Measurements from ENCODE around the gene DNAH2.

DNA sequence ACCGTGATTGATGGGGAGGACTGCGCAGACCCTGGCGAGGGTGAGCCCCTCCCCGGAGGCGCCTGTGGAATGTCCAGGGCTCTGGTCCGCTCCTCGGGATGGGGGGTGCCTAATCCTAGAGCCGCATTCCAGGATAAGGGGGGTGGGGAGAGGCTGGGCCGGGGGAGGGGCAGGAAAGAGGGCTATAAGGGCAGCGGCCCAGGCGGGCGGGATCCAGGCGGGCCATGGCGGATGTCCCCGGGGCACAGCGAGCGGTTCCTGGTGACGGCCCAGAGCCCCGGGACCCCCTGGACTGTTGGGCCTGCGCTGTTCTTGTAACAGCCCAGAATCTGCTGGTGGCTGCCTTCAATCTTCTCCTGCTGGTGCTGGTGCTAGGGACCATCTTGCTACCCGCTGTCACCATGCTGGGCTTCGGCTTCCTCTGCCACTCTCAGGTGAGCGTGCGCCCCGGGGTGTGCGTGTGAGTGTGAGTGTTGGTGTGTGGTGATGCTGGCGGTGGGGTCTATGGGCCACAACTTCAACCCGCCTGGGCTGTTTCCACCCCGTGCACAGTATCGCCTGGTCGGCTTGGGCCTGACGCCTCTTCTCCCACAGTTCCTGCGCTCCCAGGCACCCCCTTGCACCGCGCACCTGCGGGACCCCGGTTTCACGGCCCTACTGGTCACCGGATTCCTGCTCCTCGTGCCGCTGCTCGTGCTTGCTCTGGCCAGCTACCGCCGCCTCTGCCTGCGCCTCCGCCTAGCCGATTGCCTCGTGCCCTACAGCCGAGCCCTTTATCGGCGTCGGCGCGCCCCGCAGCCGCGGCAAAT lies 137.5 kb downstream of the DNAH2 start, which contains the start of gene TMEM88:
- TF ChIP-seq, protein P1, sequence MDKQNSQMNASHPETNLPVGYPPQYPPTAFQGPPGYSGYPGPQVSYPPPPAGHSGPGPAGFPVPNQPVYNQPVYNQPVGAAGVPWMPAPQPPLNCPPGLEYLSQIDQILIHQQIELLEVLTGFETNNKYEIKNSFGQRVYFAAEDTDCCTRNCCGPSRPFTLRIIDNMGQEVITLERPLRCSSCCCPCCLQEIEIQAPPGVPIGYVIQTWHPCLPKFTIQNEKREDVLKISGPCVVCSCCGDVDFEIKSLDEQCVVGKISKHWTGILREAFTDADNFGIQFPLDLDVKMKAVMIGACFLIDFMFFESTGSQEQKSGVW (CRISPR knock-in tag; IDR thresholded peaks at IDR 0.05; ENCODE audit: borderline replicate concordance): no peak
- TF ChIP-seq FOXM1 (CRISPR knock-in tag; IDR thresholded peaks at IDR 0.05) (no peak), KDM3A (CRISPR knock-in tag; IDR thresholded peaks at IDR 0.05; ENCODE audit: low read depth) (no peak), ZNF253 (CRISPR knock-in tag; IDR thresholded peaks at IDR 0.05; ENCODE audit: borderline replicate concordance) (no peak)
- TF ChIP-seq, protein P2, sequence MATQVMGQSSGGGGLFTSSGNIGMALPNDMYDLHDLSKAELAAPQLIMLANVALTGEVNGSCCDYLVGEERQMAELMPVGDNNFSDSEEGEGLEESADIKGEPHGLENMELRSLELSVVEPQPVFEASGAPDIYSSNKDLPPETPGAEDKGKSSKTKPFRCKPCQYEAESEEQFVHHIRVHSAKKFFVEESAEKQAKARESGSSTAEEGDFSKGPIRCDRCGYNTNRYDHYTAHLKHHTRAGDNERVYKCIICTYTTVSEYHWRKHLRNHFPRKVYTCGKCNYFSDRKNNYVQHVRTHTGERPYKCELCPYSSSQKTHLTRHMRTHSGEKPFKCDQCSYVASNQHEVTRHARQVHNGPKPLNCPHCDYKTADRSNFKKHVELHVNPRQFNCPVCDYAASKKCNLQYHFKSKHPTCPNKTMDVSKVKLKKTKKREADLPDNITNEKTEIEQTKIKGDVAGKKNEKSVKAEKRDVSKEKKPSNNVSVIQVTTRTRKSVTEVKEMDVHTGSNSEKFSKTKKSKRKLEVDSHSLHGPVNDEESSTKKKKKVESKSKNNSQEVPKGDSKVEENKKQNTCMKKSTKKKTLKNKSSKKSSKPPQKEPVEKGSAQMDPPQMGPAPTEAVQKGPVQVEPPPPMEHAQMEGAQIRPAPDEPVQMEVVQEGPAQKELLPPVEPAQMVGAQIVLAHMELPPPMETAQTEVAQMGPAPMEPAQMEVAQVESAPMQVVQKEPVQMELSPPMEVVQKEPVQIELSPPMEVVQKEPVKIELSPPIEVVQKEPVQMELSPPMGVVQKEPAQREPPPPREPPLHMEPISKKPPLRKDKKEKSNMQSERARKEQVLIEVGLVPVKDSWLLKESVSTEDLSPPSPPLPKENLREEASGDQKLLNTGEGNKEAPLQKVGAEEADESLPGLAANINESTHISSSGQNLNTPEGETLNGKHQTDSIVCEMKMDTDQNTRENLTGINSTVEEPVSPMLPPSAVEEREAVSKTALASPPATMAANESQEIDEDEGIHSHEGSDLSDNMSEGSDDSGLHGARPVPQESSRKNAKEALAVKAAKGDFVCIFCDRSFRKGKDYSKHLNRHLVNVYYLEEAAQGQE (IDR thresholded peaks at IDR 0.05; ENCODE audit: borderline replicate concordance in 1 of 2, low read depth in 1 of 2, low read length in 2 of 2): no peak
- TF ChIP-seq, protein P3, sequence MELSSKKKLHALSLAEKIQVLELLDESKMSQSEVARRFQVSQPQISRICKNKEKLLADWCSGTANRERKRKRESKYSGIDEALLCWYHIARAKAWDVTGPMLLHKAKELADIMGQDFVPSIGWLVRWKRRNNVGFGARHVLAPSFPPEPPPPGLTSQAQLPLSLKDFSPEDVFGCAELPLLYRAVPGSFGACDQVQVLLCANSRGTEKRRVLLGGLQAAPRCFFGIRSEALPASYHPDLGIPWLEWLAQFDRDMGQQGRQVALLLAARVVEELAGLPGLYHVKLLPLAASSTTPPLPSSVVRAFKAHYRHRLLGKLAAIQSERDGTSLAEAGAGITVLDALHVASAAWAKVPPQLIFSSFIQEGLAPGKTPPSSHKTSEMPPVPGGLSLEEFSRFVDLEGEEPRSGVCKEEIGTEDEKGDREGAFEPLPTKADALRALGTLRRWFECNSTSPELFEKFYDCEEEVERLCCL (CRISPR knock-in tag; IDR thresholded peaks at IDR 0.05; ENCODE audit: borderline replicate concordance): no peak
